Measurements from ENCODE around the gene WNT5A.

DNA sequence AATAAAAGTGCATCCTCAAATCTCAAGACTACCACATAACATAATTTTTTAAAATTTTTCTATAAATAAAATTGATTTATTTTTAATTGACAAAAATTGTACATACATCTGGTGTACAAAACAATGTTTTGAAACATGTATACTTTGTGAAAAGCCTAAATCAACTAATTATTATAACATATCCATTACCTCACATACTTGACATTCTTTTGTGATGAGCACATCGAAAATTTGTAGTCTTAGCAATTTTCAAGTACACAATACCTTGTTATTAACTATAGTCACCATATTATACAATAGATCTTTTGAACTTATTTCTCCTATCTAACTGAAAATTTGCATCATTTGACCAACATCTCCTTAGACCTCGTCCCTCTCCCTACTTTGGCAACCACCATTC, 7.9 kb upstream of the WNT5A start:
- TF ChIP-seq, protein P1, sequence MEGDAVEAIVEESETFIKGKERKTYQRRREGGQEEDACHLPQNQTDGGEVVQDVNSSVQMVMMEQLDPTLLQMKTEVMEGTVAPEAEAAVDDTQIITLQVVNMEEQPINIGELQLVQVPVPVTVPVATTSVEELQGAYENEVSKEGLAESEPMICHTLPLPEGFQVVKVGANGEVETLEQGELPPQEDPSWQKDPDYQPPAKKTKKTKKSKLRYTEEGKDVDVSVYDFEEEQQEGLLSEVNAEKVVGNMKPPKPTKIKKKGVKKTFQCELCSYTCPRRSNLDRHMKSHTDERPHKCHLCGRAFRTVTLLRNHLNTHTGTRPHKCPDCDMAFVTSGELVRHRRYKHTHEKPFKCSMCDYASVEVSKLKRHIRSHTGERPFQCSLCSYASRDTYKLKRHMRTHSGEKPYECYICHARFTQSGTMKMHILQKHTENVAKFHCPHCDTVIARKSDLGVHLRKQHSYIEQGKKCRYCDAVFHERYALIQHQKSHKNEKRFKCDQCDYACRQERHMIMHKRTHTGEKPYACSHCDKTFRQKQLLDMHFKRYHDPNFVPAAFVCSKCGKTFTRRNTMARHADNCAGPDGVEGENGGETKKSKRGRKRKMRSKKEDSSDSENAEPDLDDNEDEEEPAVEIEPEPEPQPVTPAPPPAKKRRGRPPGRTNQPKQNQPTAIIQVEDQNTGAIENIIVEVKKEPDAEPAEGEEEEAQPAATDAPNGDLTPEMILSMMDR (conservative IDR thresholded peaks at IDR 0.05) = no peak
- no peak for TF ChIP-seq EZH2 (IDR thresholded peaks at IDR 0.05; ENCODE audit: low read depth)

Data from PC-9 (cell line).